Activated CD8-positive, alpha-beta memory T cell treated with anti-CD3 and anti-CD28 coated beads, Interleukin-2, amount 50 U/mL, for 48 hours (primary cell): ENCODE data around the gene CRELD2.

ENCODE experiments used
- DNase-seq: peaks from one replicate; pipeline ENCODE4 v3.0.0-alpha.2; 2020

CRELD2 gene

GRCh38 chr22:49970528-49971231, 52.2 kb downstream of the CRELD2 start:
- DNase-seq = peak; percentile 94

DNA sequence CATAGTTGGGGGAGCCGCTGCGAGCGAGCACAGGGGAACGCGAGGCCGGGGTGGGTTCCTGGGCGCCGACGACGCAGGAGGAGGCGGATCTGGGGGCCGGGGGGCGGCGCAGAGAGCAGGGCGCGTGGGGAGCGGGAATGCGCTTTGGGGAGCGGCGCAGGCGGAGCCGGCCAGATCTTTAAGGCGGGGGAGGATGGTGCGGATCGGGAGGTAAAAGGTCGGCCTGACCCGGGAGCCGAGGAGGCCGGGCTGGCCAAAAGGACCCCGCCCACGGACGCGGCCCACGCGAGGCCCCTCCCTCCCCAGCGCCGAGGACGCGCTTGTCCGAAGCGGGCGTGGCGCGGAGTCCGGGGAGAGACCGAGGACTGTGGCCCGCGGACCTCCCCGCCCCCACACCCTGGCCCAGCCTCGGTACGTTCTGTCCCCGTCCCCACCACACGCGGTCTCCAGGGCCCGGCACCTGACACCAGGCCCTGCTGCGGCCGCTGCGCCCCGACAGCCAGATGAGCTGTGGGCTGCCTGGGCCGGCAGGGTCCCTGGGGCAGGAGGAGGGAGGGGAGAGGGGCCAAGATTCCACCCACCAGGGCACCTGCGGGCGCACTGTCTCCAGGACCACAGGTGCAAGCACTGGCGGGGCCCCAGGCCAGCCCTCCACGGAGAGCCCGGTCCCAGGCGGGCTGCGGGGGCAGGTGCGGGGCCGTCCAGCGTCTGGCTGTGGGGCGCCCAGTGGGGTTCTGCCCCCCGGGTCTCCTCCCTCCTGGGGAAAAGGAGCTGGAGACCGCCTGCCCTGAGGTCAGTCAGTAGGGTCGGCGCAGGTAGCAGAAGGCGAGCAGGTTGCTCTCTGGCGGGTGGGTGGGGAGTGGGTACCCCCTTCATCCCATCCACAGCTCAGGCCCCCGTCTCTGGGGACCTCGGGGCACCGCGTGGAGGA, 53.1 kb downstream of the CRELD2 start:
- peak; percentile 89 for DNase-seq

DNA sequence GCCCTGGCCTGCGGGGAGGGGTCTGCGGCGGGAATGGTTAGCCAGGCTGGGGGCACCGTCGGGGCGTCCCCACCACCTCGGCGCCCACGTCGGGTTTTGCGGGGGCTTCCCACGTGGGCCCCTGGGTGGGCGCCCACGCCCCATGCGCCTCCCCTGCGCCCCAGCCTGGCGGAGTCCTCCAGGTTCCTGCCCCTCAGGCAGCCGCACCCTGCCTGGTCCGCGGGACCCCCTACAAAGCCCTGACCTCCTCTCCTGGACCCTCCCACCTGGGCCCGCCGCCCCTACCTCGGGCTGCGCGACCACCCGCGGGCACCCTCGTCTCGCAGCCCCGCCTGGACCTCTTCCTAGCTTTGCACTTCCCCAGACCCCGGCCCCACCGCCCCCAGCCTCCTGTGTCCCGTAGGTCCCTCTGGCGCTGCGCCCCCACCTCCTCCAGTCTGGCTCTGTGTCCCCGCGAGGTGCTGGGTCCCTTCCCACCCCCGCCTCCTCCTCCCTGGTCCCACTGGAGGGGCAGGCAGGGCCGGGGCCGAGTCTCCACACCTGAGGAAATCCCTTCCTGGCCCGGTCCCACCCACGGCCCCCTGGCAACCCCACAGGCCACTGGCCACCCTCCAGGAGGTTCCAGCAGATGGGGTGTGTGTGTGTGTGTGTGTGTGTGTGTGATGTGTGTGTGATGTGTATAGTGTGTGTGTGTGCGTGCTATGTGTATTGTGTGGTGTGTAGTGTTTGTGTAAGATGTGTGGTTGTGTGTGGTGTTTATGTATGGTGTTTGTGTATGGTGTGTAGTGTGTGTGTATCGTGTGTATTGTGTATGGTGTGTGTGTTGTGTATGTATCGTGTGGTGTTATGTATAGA, 54.0 kb downstream of the CRELD2 start:
- DNase-seq = peak; percentile 60

- DNase-seq = no peak
These were observed 54.9 kb downstream of the CRELD2 start for GRCh38 chr22:49973018-49973961.

- DNase-seq = peak; percentile 80
These were observed 57.3 kb downstream of the CRELD2 start for GRCh38 chr22:49975543-49976389.

DNA sequence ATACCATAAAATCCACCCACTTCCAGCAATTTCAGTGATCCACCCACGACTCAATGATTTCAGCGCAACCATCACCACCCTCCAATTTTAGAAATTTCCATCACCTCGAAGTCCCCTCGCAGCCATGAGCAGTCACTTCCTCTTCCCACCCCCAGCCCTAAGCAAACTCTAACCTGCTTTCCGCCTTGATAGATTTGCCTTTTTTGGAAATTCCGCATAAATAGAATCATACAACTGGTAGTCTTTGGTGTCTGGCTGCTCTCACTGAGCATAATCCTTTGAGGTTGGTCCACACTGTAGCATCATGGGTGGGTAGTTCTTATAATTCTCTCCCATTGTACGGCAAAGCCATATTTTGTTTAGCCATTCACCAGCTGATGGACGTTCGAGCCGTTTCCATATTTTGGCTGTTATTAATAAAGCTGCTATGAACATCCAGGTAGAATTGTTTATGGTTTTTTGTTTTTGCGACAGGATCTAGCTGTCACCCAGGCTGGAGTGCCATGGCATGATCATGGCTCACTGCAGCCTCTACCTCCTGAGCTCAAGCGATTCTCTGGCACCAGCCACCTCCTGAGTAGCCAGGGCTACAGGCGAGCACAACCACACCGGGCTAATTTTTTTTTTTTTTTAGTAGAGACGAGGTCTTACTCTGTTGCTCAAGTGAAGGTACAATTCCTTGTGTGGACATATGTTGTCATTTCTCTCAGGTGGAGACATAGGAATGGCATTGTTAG, 58.2 kb downstream of the CRELD2 start:
- DNase-seq = peak; percentile 57
